Cardiac ventricle fibroblast (primary cell): ENCODE measurements around the gene ACSL6. TPM values are rescaled to one million over a fixed set of nuclear protein-coding genes. Genes with fewer than 3 reads are reported as not detected.

Source experiments
- total RNA-seq: library from RNA; depleted of rRNA; stranded (reverse); fragments of >200 nt; gene quantifications from 2 replicates; pipeline ENCODE4 v1.2.3, GENCODE V29; 2015

The ACSL6 gene
- not detected in 2 replicates for total RNA-seq

GRCh38 chr5:132011622-132012343, at the start of gene ACSL6:
Gene ACSL6, minus strand, starts transcription at chr5:132011658. Its CDS starts 105 bp downstream, at chr5:132011553.

GRCh38 chr5:132060501-132061161, 49.2 kb upstream of the ACSL6 start, which contains the start of gene IL3:
Gene IL3, plus strand, starts transcription at chr5:132060655. Its CDS starts 52 bp downstream, at chr5:132060707.

GRCh38 chr5:131945551-131946168, 65.8 kb downstream of the ACSL6 start, which contains the start of gene MEIKIN:
Gene MEIKIN, minus strand, starts transcription at chr5:131945663. Its CDS starts 158 bp downstream, at chr5:131945505.

Other genes starting within 250 kb of the ACSL6 start
- 26.2 and 31.1 TPM in 2 replicates for gene FNIP1, start 214.6 kb downstream of the ACSL6 start, total RNA-seq
- 0.12 TPM in 1 of 2 replicates, not detected in the other for gene MEIKIN, start 66.0 kb downstream of the ACSL6 start, total RNA-seq
- gene IL3, start 49.0 kb upstream of the ACSL6 start, total RNA-seq, result not detected in 2 replicates
- not detected in 2 replicates for gene CSF2, start 62.1 kb upstream of the ACSL6 start, total RNA-seq
- 72.7 and 74.6 TPM in 2 replicates for gene P4HA2, start 216.2 kb upstream of the ACSL6 start, total RNA-seq
- gene PDLIM4, start 246.0 kb upstream of the ACSL6 start, total RNA-seq, result 18.8 and 43.8 TPM in 2 replicates